Measurements from ENCODE around the gene TC2N. TPM values are rescaled to one million over a fixed set of nuclear protein-coding genes. Genes with fewer than 3 reads are reported as not detected.

The TC2N gene
- total RNA-seq, 1 experiment from 2014 or later, result 15.9 TPM

- CTCF ChIA-PET, result interaction anchor here (0.7 kb wide), 1 partner anchor 233 kb away, joined by 3 read pairs; no protein-coding TSS in a partner anchor
- POLR2A ChIA-PET, result no interaction called here
- intact Hi-C loops (cut with micrococcal nuclease), result no loop called here
Observed at GRCh38 chr14:91902336-91902735, 35.0 kb upstream of the TC2N start.

GRCh38 chr14:91901449-91902226 is 34.3 kb upstream of the TC2N start:
- Histone ChIP-seq H3K79me2 (ENCODE audit: insufficient read depth, low read length) (no peaks in the 10 kb centered on the region), H3K4me3 (replicated peaks in 1 of 2; ENCODE audit: low read depth in 1 of 2, low read length in 2 of 2) (no peak overlapping the region), H3K4me1 (ENCODE audit: control insufficient read depth in 1 of 2, insufficient read depth in 2 of 2, low read length in 2 of 2) (no peaks in the 10 kb centered on the region), H2AFZ (ENCODE audit: low read depth, low read length, poor library complexity, severe bottlenecking) (no peak overlapping the region), H3K36me3 (ENCODE audit: control insufficient read depth in 1 of 2, insufficient read depth in 2 of 2, low read length in 2 of 2) (no peaks in the 10 kb centered on the region), H3K4me2 (ENCODE audit: low read length) (no peak overlapping the region), H3K27me3 (ENCODE audit: insufficient read depth, low read length) (no peaks in the 10 kb centered on the region), H3K9me3 (ENCODE audit: control insufficient read depth in 1 of 2, insufficient read depth in 1 of 2, low read depth in 1 of 2, low read length in 2 of 2) (no peaks in the 10 kb centered on the region), H3K9me2 (ENCODE audit: insufficient read depth) (no peaks in the 10 kb centered on the region), H3K9ac (ENCODE audit: low read length) (no peak overlapping the region), H4K20me1 (ENCODE audit: insufficient read depth) (no peaks in the 10 kb centered on the region), H3K27ac (ENCODE audit: low read depth, low read length) (no peak overlapping the region)
- no peak for TF ChIP-seq CBX3 (IDR thresholded peaks at IDR 0.05; ENCODE audit: low read depth)
- no peak for TF ChIP-seq SRF (IDR thresholded peaks at IDR 0.05; ENCODE audit: low read depth)
- DNase-seq (ENCODE audit: low read depth, low spot score) (no peak), ATAC-seq (no peak)
- BruUV-seq (replicated peaks), result no TSS peak
- intact Hi-C loops (cut with micrococcal nuclease), result no loop called here
- RAD21 ChIA-PET (ENCODE audit: low non-redundant PET in 1 of 2, low total read pairs in 2 of 2, uncharacterized antibody in 2 of 2, unreplicated experiment in 2 of 2), result no interaction called here
- CTCF ChIA-PET, result interaction anchor here (0.7 kb wide), 1 partner anchor 234 kb away, joined by 3 read pairs; no protein-coding TSS in a partner anchor
- POLR2A ChIA-PET, result no interaction called here

More at GRCh38 chr14:91902336-91902735, 35.0 kb upstream of the TC2N start:
- Histone ChIP-seq H2AFZ (ENCODE audit: low read depth, low read length, poor library complexity, severe bottlenecking) (no peak overlapping the region), H3K4me2 (ENCODE audit: low read length) (no peak overlapping the region), H3K4me1 (ENCODE audit: control insufficient read depth in 1 of 2, insufficient read depth in 2 of 2, low read length in 2 of 2) (no peaks in the 10 kb centered on the region), H3K27ac (ENCODE audit: low read depth, low read length) (no peak overlapping the region), H3K9ac (ENCODE audit: low read length) (no peak overlapping the region), H3K4me3 (replicated peaks in 1 of 2; ENCODE audit: low read depth in 1 of 2, low read length in 2 of 2) (no peak overlapping the region), H4K20me1 (ENCODE audit: insufficient read depth) (no peaks in the 10 kb centered on the region), H3K36me3 (ENCODE audit: control insufficient read depth in 1 of 2, insufficient read depth in 2 of 2, low read length in 2 of 2) (no peaks in the 10 kb centered on the region), H3K27me3 (ENCODE audit: insufficient read depth, low read length) (no peaks in the 10 kb centered on the region), H3K9me2 (ENCODE audit: insufficient read depth) (no peaks in the 10 kb centered on the region), H3K9me3 (ENCODE audit: control insufficient read depth in 1 of 2, insufficient read depth in 1 of 2, low read depth in 1 of 2, low read length in 2 of 2) (no peaks in the 10 kb centered on the region), H3K79me2 (ENCODE audit: insufficient read depth, low read length) (no peaks in the 10 kb centered on the region)
- ATAC-seq, result no peak
- RAD21 ChIA-PET (ENCODE audit: low non-redundant PET in 1 of 2, low total read pairs in 2 of 2, uncharacterized antibody in 2 of 2, unreplicated experiment in 2 of 2), result no interaction called here
- DNase-seq (ENCODE audit: low read depth, low spot score), result no peak
- no peak for TF ChIP-seq JUND (IDR thresholded peaks at IDR 0.05)
- no peak for TF ChIP-seq ZFX (IDR thresholded peaks at IDR 0.05)
- TF ChIP-seq SIN3A (IDR thresholded peaks at IDR 0.05; ENCODE audit: low read depth), result no peak
- TF ChIP-seq EZH2phosphoT487 (IDR thresholded peaks at IDR 0.05; ENCODE audit: borderline replicate concordance), result no peak
- TF ChIP-seq SP1 (IDR thresholded peaks at IDR 0.05; ENCODE audit: low read depth), result no peak
- TF ChIP-seq TCF7L2 (IDR thresholded peaks at IDR 0.05; ENCODE audit: borderline replicate concordance, extremely low read depth, insufficient read depth, insufficient read length), result no peak
- no peak for TF ChIP-seq ELF1 (IDR thresholded peaks at IDR 0.05; ENCODE audit: borderline replicate concordance, low read depth)
- TF ChIP-seq SRF (IDR thresholded peaks at IDR 0.05; ENCODE audit: low read depth), result no peak
- no peak for TF ChIP-seq MAX (IDR thresholded peaks at IDR 0.05)
- TF ChIP-seq POLR2AphosphoS5 (IDR thresholded peaks at IDR 0.05; ENCODE audit: low read depth, low read length), result no peak
- BruUV-seq (replicated peaks), result no TSS peak
